GM21825 (cell line): ENCODE measurements around the gene APOL1.
"Not testable (repeated sequence)": the region's sequence is repeated elsewhere in the genome, so short reads cannot be mapped to it uniquely, and the experiment has no call there.

Experiments
- ATAC-seq: cut with Tn5 transposase; IDR thresholded peaks from one replicate; pipeline ENCODE4 v1.9.1; 2021; ENCODE audit warnings: mild to moderate bottlenecking, moderate library complexity; ENCODE audit not compliant: unreplicated experiment

Gene APOL1

DNA sequence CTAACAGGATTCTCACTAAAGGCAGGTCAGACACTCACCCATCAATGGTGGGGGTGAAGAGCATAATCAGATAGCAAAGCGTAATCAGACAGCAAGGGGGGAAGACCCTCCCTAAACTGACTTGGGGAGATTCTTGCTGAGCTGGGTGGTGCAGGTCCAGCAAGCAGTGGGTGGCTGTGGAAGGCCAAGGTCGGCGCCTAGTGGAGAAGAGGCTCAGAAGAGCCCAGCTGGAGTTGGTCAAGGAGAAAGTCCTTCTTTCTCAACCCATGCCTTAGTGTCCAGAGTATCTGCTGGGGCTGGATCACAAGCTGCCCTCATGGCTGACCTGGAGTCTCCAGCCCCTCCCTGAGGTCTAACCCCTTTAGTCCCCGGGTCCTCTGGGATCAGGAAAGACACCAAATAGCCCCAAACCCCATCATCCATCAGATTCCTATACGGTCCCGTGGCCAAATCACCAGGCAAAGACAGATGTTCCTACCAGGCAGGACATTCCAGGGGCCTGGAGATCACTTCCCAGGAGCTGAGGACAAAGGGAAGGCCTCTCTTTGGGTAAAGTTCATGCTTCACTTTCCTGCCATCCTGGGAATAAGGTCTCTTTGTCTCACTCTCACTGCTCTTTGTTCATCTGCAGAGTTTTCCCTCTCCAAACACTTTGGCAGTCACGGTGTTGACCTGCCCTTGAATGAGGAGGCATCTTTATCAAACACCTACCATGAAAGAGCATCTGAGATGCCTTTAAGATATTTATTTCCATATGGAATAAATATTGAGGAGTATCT, 11.1 kb downstream of the APOL1 start:
- ATAC-seq, result not testable (repeated sequence)

DNA sequence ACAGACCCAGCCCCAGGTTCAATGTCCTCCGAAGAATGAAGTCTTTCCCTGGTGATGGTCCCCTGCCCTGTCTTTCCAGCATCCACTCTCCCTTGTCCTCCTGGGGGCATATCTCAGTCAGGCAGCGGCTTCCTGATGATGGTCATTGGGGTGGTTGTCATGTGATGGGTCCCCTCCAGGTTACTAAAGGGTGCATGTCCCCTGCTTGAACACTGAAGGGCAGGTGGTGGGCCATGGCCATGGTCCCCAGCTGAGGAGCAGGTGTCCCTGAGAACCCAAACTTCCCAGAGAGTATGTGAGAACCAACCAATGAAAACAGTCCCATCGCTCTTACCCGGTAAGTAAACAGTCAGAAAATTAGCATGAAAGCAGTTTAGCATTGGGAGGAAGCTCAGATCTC, 14.1 kb downstream of the APOL1 start:
- ATAC-seq, result no peak

DNA sequence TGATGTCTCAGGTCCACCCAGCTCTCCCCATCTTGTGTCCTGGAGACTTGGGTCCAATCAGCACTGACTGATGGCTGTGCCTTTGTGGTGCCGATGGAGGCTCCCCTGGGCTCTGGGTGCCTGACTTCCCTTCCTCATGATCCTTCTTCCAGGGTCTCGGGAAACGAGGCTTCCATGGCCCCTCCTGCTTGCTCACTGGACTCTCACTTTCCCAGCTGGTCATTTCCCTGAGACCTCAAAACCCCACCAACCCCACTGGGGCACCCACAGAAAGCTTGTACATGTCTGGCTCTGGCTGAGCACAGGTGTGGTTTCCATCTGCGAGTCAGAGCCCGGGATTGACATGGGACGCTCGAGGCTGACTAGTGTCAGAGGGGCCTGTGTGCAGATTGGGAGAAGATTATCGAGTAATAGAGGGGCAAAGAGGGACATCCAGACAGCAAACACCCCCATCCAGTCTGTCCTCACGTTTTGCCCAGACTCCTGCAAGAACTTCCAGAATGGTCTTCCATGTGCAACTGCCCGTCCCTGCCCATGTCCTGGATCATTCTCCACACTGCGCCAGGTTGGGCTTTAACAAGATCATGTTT, 15.1 kb downstream of the APOL1 start:
- ATAC-seq, result no peak

DNA sequence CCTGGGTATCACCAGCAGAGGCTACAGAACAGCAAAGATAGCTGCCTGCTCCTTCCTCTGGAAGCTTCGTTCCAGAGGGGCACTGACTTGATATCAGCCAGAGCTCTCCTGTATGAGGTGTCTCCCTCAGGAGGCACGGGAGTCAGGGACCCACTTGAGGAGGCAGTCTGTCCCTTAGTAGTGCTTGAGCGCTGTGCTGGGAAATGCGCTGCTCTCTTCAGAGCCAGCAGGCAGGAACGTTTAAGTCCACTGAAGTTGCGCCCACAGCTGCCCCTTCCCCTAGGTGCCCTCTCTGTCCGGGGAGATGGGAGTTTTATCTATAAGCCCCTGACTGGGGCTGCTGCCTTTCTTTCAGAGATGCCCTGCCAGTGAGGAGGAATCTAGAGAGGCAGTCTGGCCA, 18.3 kb downstream of the APOL1 start:
- not testable (repeated sequence) for ATAC-seq

DNA sequence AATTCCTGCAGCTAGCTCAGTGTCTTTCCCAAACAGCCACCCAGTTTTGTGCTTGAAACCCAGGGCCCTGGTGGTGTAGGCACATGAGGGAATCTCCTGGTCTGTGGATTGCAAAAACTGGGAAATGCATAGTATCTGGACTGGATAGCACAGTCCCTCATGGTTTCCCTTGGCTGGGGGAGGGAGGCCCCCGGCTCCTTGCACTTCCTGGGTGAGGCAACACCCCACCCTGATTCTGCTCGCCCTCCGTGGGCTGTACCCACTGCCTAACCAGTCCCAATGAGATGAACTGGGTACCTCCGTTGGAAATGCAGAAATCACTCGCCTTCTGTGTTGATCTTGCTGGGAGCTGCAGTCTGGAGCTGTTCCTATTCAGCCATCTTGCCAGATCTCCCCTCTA, 19.0 kb downstream of the APOL1 start:
- not testable (repeated sequence) for ATAC-seq

DNA sequence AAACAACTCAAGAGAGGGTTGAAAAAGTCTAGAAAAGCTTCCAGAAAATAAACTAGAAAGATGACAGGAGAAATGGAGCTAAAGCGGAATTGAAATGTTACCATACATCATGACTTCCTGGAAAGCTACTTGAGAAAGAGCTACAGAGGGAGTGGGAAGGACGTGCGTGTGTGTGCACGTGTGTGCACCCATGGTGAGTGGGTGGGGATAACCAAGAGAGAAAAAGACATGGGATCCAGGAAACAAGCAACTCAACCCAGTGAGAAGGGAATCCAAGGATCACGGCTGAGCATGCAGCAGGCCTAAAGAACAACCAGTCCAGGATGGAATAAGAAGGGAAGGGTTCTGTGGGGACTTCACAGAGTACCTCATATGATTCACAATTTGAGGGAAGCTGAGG, 21.6 kb downstream of the APOL1 start:
- ATAC-seq, result no peak

DNA sequence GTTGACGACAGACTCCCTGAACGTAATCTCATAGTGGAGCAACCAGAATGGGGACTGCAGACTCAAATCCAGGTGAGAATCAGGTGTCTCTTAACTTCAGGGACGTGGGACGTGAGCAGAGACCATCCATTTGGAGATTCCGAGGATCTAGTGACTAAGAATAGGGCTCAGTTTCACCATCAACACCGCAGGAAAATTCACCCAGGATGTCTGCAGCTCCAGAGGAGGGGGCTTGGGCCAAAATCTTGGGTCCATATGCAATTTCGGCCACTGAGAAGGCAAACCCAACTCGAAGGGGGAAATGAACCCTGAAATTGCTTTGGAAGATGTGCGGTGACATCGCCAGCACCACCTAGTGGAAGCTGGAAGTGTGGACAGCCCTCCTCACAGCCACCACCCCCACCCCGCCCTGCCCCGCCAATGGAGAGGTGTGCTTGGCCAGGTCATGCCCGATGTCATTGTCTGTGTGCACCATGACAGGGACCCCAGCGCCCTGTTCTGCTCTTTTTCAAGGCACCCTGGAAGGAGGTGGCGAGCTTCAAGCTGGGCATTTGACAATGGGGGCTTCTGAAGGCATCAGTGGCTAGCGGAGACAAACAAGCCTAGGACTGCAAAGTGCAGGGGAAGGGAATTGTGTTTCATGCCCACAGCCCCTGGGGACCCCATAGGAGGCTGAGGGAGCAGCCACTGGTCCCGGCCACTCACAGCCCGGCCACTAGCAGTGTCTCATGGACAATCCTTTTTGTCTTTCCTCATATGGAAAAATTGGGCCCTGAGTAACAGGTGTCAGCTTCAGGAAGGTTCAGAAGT, 24.8 kb downstream of the APOL1 start:
- no peak for ATAC-seq

DNA sequence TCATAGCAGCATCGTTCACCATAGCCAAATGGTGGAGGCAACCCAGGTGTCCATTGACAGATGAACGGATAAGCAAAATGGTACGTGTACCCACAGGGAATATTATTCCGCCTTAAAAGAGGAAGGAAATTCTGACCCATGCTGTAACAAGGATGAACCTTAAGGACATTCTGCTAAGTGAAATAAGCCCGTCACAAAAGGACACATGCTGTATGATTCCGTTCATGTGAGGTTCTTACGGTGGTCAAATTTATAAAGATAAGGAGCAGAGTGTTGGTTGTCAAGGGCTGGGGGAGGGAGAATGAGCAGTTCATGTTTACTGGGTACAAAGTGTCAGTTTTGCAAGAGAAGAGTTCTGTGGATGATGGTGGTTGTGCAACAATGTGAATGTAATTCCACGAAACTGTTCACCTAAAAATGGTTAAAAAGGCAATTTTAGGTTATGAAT, 26.3 kb downstream of the APOL1 start:
- ATAC-seq, result no peak

DNA sequence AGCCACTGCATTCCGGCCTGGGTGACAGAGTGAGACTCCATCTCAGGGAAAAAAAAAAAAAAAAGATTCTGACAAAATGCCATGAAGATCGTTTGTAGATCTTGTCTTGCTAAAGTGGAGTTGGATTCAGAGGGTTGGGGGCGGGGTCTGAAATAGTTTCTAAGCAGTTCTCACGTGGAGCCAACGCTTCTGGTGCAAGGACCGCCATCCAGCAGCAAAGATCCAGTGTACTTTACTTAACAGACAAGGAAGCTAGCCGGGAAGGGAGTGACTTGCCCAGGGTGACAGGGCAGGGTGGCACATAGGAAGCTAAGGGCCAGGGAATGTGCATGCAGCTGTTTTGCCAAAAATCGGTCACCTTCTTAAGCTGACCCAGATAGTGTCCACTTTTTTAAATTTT, 27.4 kb downstream of the APOL1 start:
- no peak for ATAC-seq

DNA sequence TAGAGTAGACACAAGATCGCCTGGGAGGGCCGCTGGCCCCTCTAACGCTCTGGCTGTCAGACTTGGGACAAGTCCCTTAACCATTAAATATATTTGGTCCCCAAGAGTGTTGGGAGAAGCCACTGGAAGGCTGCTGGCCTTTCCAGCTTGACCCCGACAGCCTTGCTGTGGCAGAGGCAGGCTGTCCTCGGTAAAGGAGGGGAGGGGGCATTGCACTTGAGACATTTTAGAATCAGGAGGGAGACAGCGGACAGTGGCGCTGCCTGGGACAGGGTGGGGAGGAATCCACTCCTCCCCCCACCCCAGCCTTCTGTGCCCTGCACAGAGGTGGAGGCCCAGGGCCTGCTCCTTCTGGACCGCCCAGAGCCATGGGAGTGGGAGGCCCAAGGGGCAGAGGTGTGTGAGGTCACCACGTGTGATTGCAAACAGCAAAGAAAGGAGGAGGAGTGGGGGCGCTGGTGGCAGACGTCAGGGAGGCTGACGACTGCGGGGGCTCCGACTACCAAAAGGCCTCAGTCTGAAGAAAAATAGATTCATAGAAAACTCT, 28.9 kb downstream of the APOL1 start:
- no peak for ATAC-seq

DNA sequence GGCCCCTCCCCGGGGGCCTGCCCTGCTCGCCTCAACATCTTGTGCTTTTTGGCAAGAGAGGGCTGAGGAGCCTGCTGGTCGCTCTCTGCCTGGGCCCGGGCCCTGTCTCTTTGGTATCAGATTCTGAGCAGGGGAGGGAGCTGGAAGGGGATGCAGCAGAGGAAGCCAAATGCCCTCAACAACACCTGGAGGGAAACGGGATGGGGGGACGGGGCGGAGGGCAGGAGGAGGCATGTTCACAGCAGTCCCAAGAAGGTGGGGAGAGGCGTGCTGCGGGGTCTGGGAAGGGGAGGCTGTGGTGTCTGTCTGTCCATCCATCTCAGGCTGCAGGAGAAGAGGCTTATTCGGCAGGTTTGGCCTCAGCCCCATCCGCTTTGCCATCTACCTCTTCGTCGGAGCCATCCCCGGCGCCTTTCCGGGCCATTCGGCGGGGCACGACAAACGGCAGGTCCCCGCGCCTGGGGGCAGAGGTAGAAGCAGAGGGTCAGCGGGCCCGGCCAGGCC, 29.4 kb downstream of the APOL1 start:
- no peak for ATAC-seq

DNA sequence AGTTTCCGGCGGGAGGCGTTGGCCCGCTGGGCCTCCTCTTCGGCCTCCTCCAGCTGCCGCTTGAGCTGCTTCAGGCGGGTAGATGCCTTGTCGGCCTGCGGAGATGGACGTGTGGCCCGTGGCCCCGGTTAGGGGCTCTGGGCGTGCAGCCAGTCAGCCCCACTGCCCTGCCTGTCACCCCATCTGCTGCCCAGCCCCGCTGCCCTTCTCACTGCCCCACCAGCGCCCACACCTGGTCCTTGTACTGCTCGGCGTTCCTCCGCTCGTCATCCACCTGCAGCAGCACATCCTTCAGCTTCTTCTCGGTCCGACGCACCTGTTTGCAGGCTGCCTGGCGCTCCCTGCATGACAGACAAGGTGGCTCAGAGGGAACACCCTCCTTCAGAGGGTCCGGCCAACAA, 31.2 kb downstream of the APOL1 start:
- no peak for ATAC-seq

DNA sequence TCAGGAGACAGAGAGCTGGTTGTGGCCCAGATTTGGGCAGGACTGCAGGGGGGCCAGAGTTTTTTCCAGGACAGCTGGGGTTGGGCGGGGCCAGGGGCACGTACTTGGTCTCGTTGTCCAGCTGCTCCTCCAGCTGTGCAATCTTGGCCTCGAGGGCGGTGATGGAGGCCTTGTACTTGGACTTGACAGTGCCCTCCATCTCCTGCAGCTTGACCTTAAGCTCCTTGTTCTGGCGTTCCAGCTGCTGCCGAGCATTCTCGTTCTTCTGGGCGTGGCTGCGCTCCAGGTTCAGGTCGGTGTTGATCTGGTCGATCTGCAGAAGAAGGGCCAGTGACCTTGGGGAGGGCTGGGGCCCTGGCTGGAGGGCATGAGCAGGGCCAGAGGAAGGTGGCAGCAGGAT, 32.1 kb downstream of the APOL1 start:
- ATAC-seq, result no peak

DNA sequence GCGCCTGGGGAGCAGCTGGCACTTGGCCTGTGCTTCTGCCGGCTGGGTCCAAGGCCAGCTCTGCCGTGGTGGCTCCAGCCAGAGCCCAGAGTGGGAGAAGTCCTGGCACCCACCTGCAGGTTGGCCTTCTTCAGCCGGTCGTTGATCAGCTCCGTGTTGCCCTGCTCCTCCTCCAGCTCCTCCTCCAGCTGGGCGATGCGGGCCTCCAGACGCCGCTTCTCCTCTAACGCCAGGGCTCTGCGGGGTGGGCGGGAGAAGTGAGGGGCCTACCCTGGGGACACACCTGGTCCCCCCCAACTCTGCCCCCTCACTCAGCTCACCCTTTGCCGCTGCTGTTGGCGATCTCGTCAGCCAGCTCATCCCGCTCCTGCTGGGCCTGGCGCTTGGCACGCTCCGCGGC, 32.6 kb downstream of the APOL1 start:
- no peak for ATAC-seq

DNA sequence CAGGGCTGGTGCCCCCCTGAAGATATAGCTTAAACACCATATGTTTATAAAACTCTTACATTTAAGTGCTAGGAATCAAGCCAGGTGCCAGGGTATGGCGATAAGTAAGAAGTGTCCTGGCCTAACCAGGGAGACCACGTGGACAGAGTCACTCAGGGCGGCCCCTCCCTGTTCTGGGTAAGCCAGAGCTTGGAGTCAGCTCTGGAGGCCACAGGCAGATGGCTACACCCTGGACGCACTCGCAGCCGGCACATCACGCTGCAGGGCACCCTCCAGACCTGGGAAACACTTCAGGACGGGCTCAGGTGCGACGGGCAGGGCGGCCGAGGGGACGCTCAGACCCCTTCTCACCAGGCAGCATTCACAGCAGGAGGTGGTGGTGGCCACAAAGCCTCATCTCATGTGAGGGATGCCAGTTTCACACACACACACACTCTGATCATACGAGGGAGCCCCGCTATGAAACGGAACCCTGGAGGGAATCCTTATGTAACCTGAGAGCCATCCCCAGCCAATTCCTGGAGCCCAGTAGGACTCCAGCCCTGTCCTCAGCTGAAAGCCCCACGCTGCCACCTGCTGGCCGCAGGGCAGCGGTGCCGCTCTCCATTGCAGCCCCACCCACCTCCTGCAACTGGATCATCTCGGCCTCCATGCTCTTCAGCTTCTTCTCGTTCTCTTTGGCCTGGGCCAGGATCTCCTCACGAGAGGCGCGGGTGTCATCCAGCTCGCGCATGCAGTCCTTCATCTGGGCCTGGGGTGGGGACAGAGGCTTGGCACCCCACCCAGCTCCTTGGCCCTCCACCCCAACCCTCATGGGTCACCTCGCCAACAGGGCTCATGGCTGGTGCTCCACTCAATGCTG, 33.4 kb downstream of the APOL1 start:
- no peak for ATAC-seq

DNA sequence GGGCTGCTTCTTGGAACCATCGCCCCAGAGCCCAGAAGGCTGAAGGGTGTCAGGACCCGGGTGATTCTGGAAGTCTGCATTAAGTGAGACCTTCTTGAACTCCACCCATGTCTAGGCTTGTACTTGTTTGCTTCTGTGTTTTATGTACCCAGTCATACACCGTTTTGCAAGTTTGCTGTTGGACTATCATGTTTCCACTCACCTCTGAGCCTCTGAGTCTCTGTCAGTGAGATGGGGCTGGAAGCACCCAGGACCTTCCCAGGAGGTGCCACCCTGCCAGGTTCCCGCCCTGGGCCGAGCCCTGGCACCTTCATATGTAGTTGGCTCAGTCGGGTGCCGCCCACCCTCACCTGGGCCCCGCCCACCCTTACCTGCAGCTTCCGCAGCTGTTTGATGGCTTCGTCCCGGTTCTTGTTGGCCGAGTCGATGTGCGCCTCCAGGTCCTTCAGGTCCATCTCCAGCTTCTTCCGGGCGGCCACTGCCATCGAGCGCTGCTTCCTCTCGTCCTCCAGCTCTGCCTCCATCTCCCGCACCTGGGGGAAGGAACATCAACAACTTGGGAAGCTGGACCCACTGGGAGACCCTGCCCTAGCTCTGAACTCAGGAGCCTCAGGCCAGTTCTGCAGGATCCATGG, 35.1 kb downstream of the APOL1 start:
- no peak for ATAC-seq

DNA sequence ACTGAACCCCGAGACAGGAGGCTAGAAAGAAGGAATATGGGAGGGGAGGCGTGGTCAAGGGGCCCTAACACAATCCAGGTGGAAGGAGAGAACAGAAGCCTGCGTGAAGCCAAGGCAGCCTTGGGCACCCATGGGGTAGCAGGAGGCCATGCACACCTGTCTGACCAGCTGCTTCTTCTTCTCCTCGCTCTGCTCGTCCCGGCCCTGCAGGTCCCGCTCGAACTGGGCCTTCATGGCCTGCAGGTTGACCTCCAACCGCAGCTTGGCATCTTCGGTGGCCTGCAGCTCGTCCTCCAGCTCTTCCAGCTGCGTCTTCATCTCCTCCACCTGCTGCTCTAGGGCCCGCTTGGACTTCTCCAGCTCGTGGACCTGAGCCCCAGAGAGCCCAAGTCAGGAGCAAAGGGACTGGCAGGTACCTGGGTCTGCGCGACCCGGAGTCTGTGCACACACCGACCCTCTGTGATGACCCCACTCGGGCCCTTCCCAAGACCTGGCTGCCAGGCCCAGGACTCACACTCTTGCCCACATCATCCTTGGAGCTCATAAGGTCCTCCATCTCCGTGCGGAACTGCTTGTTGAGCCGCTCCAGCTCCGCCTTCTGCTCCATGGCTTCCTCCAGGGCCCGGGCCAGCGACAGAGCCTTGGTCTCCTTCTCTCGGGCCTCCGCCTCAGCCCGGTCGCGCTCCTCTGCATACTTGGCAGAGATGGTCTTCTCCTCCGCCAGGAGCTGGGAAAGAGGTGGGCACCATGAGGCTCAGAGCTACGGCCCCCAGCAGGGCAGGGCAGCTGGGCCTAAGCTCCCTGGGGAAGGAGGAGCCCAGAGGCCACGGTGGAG, 35.9 kb downstream of the APOL1 start:
- no peak for ATAC-seq

DNA sequence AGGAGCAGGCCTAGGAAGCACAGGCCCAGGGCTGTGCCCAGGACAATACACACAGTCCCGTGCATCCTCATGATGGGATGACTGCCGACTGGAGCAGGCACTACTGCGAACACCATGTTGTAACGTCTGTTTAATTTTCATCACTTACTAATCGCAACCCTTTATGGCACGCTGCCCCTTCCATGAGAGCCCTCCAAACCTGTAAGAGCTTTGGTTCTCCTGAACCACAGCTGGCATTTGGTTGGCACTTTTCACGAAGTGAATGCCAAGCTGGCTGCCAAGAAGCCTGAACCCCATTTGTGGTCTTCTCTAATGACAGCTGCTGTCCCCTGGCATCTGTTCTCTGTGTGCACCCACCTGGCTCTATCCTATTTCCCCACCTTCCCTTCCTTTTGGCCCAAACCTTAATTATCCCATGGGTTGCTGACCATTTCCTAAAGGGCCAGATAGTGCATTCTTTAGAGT, 36.5 kb downstream of the APOL1 start:
- ATAC-seq, result no peak

DNA sequence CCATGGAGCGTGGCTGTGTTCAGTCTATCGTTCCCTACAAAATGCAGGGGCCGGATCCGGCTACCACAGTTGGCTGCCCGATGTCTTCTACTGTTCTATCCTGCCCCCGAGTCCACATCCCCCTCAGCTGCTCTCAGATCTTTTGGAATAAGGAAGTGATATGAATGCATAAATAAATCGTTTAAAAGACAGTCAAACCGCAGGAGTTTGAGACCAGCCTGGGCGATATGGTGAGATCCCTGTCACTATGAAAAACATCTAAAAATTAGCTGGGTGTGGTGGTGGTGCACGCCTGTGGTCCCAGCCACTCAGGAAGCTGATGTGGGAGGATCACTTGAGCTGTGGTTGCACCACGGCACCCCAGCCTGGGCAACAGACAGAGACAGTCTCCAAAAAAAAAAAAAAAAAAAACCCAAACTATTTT, 37.0 kb downstream of the APOL1 start:
- ATAC-seq, result not testable (repeated sequence)
